DND-41 (cell line): ENCODE measurements around the gene CKB.

Source experiments
- EZH2 ChIP-seq: IDR thresholded peaks from 3 replicates; pipeline ENCODE4 v1.6.1; 2012; ENCODE audit warnings: borderline replicate concordance, low read depth, mild to moderate bottlenecking, moderate library complexity, low read length, inconsistent platforms; ENCODE audit not compliant: severe bottlenecking
- TF ChIP-seq, protein P1 (sequence below): IDR thresholded peaks from 2 replicates; pipeline ENCODE4 v1.5.1; 2012; ENCODE audit warnings: borderline replicate concordance, low read length, moderate library complexity, mild to moderate bottlenecking; ENCODE audit not compliant: poor library complexity, severe bottlenecking; ENCODE audit errors: extremely low read depth

- TF ChIP-seq EZH2, result no peak
- TF ChIP-seq, protein P1, sequence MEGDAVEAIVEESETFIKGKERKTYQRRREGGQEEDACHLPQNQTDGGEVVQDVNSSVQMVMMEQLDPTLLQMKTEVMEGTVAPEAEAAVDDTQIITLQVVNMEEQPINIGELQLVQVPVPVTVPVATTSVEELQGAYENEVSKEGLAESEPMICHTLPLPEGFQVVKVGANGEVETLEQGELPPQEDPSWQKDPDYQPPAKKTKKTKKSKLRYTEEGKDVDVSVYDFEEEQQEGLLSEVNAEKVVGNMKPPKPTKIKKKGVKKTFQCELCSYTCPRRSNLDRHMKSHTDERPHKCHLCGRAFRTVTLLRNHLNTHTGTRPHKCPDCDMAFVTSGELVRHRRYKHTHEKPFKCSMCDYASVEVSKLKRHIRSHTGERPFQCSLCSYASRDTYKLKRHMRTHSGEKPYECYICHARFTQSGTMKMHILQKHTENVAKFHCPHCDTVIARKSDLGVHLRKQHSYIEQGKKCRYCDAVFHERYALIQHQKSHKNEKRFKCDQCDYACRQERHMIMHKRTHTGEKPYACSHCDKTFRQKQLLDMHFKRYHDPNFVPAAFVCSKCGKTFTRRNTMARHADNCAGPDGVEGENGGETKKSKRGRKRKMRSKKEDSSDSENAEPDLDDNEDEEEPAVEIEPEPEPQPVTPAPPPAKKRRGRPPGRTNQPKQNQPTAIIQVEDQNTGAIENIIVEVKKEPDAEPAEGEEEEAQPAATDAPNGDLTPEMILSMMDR, result no peak
These were observed 37.1 kb downstream of the CKB start for GRCh38 chr14:103485504-103485903.
